Suppressor macrophage treated with lipopolysaccharide for 4 hours (primary cell): ENCODE measurements around the gene DVL1.

Experiments used
- DNase-seq: peaks from one replicate; pipeline ENCODE4 v3.0.0-alpha.2; 2020

The DVL1 gene

GRCh38 chr1:1355416-1355815, 6.2 kb upstream of the DVL1 start:
- peak; percentile 23 for DNase-seq

GRCh38 chr1:1354271-1355247, 5.3 kb upstream of the DVL1 start:
- no peak for DNase-seq

GRCh38 chr1:1353389-1354151, 4.4 kb upstream of the DVL1 start:
- no peak for DNase-seq

- DNase-seq = no peak
These were observed 3.7 kb upstream of the DVL1 start for GRCh38 chr1:1352786-1353388.

- no peak for DNase-seq
These were observed 2.6 kb upstream of the DVL1 start for GRCh38 chr1:1351511-1352427.

GRCh38 chr1:1348420-1349255, 580 bp downstream of the DVL1 start:
- DNase-seq = no peak

- no peak for DNase-seq
These were observed 1.4 kb downstream of the DVL1 start for GRCh38 chr1:1347663-1348419.

- DNase-seq = no peak
These were observed 2.1 kb downstream of the DVL1 start for GRCh38 chr1:1347026-1347595.

- no peak for DNase-seq
These were observed 2.7 kb downstream of the DVL1 start for GRCh38 chr1:1346501-1346890.

GRCh38 chr1:1345860-1346500, 3.2 kb downstream of the DVL1 start:
- no peak for DNase-seq

- DNase-seq = no peak
These were observed 3.8 kb downstream of the DVL1 start for GRCh38 chr1:1345384-1345783.

- DNase-seq = peak; percentile 59
These were observed 4.4 kb downstream of the DVL1 start for GRCh38 chr1:1344655-1345361.

- no peak for DNase-seq
These were observed 5.3 kb downstream of the DVL1 start for GRCh38 chr1:1343811-1344421.

- no peak for DNase-seq
These were observed 6.6 kb downstream of the DVL1 start for GRCh38 chr1:1342584-1343115.

GRCh38 chr1:1342061-1342562, 7.1 kb downstream of the DVL1 start:
- DNase-seq = no peak

GRCh38 chr1:1341549-1342021, 7.6 kb downstream of the DVL1 start:
- no peak for DNase-seq

GRCh38 chr1:1340791-1341548, 8.2 kb downstream of the DVL1 start:
- no peak for DNase-seq
